WERI-Rb-1 (cell line): ENCODE results near the gene TTC22.

ENCODE experiments used
- DNase-seq: peaks from one replicate; pipeline ENCODE4 v3.0.0-alpha.2; 2020
- H3K27ac ChIP-seq: fragments of 250-450 bp; sonication (Bioruptor Pico); 2 replicates; pipeline ENCODE4 v1.5.1; 2020; ENCODE audit warnings: mild to moderate bottlenecking, moderate library complexity
- H3K27me3 ChIP-seq: fragments of 250-450 bp; sonication (Bioruptor Pico); 2 replicates; pipeline ENCODE4 v1.5.1; 2021; ENCODE audit warnings: mild to moderate bottlenecking, low read depth, moderate library complexity; ENCODE audit not compliant: insufficient read depth, severe bottlenecking
- H3K36me3 ChIP-seq: fragments of 250-450 bp; sonication (Bioruptor Pico); 2 replicates; pipeline ENCODE4 v1.5.1; 2020; ENCODE audit warnings: mild to moderate bottlenecking, moderate library complexity
- H3K4me3 ChIP-seq: 2 replicates; pipeline ENCODE4 v1.5.1; 2011; ENCODE audit warnings: low read depth, mild to moderate bottlenecking, control low read depth, low read length
- H3K9me3 ChIP-seq: fragments of 250-450 bp; sonication (Bioruptor Pico); 2 replicates; pipeline ENCODE4 v1.5.1; 2021; ENCODE audit warnings: mild to moderate bottlenecking, moderate library complexity; ENCODE audit not compliant: severe bottlenecking
- TF ChIP-seq, protein P1 (sequence below): IDR thresholded peaks from 2 replicates; pipeline ENCODE4 v1.5.1; 2011; ENCODE audit warnings: low read depth, mild to moderate bottlenecking, control low read depth, inconsistent platforms, low read length

Gene TTC22

DNA sequence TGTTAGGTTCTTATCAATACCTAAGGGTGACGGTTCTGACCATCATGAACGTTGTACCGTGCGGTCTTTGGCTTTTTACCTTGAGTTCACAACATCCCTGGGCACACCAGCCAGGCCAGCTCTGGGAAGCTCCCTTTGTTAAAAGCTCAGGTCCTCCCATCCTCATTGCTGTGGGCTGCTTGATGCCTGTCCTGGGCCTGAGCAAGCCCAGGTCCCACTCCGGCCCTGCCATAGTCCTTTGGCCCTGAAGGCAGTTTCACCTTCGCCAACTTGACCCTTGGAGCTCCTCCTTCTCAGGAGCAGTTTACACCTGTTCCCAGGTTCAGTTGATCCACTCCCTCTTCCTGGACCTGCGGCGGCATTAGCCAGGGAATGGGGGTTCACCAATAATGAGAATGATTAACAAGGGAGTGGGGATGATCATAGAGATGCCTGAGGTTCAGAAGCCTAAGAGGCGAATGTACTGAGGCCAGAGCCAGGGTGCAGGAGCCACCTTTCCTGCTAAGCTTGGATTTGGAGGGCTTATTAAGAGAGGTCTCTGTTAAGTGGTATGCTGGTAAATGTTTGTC lies 45.7 kb upstream of the TTC22 start:
- H3K27ac ChIP-seq: no peak overlapping the region
- peaks cover 18% of the 10 kb centered on the region for H3K36me3 ChIP-seq
- DNase-seq: no peak
- no peak overlapping the region for H3K4me3 ChIP-seq
- H3K27me3 ChIP-seq: no peaks in the 10 kb centered on the region
- TF ChIP-seq, protein P1, sequence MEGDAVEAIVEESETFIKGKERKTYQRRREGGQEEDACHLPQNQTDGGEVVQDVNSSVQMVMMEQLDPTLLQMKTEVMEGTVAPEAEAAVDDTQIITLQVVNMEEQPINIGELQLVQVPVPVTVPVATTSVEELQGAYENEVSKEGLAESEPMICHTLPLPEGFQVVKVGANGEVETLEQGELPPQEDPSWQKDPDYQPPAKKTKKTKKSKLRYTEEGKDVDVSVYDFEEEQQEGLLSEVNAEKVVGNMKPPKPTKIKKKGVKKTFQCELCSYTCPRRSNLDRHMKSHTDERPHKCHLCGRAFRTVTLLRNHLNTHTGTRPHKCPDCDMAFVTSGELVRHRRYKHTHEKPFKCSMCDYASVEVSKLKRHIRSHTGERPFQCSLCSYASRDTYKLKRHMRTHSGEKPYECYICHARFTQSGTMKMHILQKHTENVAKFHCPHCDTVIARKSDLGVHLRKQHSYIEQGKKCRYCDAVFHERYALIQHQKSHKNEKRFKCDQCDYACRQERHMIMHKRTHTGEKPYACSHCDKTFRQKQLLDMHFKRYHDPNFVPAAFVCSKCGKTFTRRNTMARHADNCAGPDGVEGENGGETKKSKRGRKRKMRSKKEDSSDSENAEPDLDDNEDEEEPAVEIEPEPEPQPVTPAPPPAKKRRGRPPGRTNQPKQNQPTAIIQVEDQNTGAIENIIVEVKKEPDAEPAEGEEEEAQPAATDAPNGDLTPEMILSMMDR: no peak
- no peaks in the 10 kb centered on the region for H3K9me3 ChIP-seq

DNA sequence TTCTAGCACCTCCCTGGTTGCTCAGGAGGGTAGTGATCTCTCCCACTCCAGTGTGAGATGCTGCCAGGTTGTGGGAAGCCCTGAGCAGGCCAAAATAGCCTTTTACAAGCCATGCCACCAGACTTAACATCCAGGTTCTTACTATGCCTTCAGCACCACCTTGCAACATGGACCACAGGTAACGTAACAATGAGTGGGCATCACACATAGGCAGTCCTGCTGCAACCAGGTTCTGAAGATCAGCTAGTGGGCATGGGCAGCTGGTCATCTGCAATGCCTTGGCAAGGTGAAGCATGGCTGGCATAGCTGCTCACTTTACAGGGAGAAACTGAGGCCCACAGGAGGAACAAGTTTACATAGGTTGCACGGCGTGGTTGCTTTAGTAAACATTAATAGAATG lies 45.2 kb upstream of the TTC22 start:
- no peaks in the 10 kb centered on the region for H3K27me3 ChIP-seq
- peaks cover 13% of the 10 kb centered on the region for H3K36me3 ChIP-seq

DNA sequence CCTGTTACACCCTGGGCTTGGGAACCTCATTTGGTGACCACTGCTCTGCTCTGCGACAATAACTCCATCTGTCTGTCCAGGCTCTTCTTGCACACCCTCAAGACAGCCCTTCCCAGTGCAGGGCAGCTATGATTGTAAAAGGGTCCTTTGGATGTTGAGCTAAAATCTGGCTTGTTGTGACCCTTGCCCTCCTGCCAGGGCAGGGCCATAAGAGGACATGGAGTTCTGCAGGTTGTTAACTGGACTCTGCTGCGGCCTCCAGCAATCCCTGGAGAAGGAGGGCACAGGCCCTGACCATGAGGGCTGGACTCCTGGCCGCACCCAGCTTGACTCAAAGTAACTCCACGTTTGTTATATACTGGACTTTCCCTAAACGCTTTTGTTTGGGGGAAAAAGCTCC lies 44.6 kb upstream of the TTC22 start:
- peaks cover 8% of the 10 kb centered on the region for H3K36me3 ChIP-seq
- H3K27ac ChIP-seq: no peak overlapping the region
- H3K9me3 ChIP-seq: no peaks in the 10 kb centered on the region
- TF ChIP-seq, protein P1: no peak
- H3K27me3 ChIP-seq: no peaks in the 10 kb centered on the region
- no peak for DNase-seq
- H3K4me3 ChIP-seq: no peak overlapping the region

More for the DNA sequence above, 45.2 kb upstream of the TTC22 start:
- H3K9me3 ChIP-seq: no peaks in the 10 kb centered on the region
- H3K27ac ChIP-seq: no peak overlapping the region
- TF ChIP-seq, protein P1: no peak
- H3K4me3 ChIP-seq: no peak overlapping the region
- no peak for DNase-seq

GRCh38 chr1:54844564-54844963 lies 43.4 kb upstream of the TTC22 start:
- no peaks in the 10 kb centered on the region for H3K9me3 ChIP-seq
- no peak overlapping the region for H3K27ac ChIP-seq
- TF ChIP-seq, protein P1: no peak
- H3K36me3 ChIP-seq: peaks cover 3% of the 10 kb centered on the region
- no peaks in the 10 kb centered on the region for H3K27me3 ChIP-seq
- H3K4me3 ChIP-seq: no peak overlapping the region
- no peak for DNase-seq

DNA sequence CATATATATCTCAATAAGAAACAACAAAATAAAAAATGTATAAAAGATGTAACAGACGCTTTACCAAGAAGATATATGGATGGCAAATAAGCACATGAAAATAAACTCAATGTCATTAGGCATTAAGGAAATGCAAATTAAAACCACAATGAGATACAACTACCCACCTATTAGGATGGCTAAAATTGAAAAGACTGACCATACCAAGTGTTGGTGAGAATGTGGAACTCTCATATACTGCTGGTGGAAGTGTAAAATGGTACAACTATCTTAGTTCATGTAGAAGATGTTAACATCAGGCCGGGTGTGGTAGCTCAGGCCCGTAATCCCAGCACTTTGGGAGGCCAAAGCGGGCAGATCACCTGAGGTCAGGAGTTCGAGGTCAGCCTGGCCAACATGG lies 42.3 kb upstream of the TTC22 start:
- no peaks in the 10 kb centered on the region for H3K9me3 ChIP-seq
- TF ChIP-seq, protein P1: no peak
- no peak overlapping the region for H3K4me3 ChIP-seq
- no peak for DNase-seq
- no peaks in the 10 kb centered on the region for H3K36me3 ChIP-seq
- no peak overlapping the region for H3K27ac ChIP-seq
- no peaks in the 10 kb centered on the region for H3K27me3 ChIP-seq

- no peak for DNase-seq
- no peak overlapping the region for H3K4me3 ChIP-seq
Measured at GRCh38 chr1:54842963-54843362, 41.8 kb upstream of the TTC22 start.

More at GRCh38 chr1:54842963-54843362, 41.8 kb upstream of the TTC22 start:
- Histone ChIP-seq H3K27me3 (no peaks in the 10 kb centered on the region), H3K36me3 (no peaks in the 10 kb centered on the region), H3K9me3 (no peaks in the 10 kb centered on the region), H3K27ac (no peak overlapping the region)
- TF ChIP-seq, protein P1: no peak
